ENCODE data around the gene NAALADL2. TPM values are rescaled to one million over a fixed set of nuclear protein-coding genes. Genes with fewer than 3 reads are reported as not detected.

The NAALADL2 gene
- total RNA-seq, 1 donor from 2014 or later: 10.4 TPM

DNA sequence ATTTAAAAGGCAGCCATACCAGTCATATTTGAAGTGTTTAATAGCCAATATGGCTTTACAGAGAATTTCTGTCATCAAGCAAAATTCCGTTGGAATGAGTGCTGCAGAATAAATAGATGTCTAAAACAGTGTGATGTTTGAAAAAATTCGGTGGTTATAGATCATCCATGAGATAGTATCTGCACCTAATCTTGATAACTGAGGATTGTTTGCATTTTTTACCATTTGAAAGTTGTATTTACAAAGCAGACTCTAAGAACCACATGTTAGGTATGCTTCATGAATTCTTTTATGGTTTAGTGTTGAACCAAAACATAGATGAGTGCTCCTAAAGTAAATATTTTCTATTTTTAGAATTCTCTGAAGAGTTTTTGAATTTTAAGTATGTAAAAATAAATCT, 476.1 kb downstream of the NAALADL2 start:
- Mint-ChIP-seq H3K36me3 (ENCODE audit: insufficient read depth) (no peaks in the 10 kb centered on the region), H3K4me1 (ENCODE audit: low read depth) (peaks cover 12% of the 10 kb centered on the region), H3K27me3 (no peaks in the 10 kb centered on the region), H3K9me3 (ENCODE audit: low read depth) (peaks cover 18% of the 10 kb centered on the region), H3K4me3 (ENCODE audit: low read depth) (no peak overlapping the region), H3K27ac (no peak overlapping the region)
- no peak for TF ChIP-seq CTCF (IDR thresholded peaks at IDR 0.05; ENCODE audit: unreplicated experiment)
- DNase-seq (ENCODE audit: low spot score, unreplicated experiment): no peak

DNA sequence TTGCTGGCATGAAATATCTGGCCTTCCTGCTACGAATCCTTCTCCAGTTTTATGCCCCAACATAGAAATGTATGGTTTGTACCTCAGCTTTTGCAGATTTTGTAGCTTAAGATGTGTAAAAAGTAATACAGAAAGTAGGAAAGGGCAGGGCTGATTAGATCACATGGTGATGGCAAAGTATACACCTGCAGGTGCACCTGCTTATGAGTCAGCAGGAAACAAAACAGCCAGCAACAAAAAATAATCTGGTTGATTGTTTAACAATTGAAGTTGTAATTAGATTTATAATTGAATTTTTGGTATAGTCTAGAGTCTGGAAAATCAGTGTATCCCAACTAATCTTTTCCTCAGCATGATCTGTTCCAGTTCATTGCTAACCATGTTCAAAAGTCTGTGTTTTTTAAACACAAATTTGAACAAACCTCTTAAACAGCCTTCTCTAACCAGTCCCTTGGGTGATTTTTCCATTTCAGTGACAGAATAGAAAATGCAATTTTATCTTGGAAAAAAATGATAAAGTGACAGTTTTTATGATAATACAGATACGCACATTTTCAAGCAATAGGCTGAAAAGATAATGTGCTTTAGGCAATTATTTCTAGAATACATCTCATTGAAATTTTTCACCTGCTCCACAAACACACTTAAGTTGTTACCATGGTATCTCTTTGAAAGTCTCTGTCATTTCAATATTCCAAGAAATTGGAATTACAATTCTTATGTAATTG, 477.4 kb downstream of the NAALADL2 start:
- Mint-ChIP-seq H3K27ac (no peak overlapping the region), H3K27me3 (no peaks in the 10 kb centered on the region), H3K4me3 (ENCODE audit: low read depth) (no peak overlapping the region), H3K9me3 (ENCODE audit: low read depth) (peaks cover 7% of the 10 kb centered on the region), H3K4me1 (ENCODE audit: low read depth) (peaks cover 12% of the 10 kb centered on the region), H3K36me3 (ENCODE audit: insufficient read depth) (no peaks in the 10 kb centered on the region)
- no peak for TF ChIP-seq CTCF (IDR thresholded peaks at IDR 0.05; ENCODE audit: unreplicated experiment)
- no peak for DNase-seq (ENCODE audit: low spot score, unreplicated experiment)

DNA sequence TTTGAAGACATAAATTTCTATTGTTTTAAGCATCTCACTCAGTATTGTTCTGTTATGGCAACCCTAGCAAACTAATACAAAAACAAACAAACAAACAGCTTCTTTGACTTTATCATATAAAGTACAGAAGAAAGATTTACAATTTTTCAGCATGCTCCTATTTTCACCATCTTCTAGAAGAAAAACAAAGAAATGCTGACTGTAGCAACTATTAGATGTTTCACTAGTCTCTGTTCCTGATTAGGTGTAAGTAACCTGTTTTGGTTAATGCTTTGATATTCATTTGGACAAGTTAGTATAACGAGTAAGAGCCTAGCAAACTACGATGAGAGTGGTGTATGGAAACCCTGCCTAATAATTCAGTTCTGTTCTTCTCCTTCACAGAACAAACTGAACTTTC, 478.5 kb downstream of the NAALADL2 start:
- Mint-ChIP-seq H3K4me3 (ENCODE audit: low read depth) (no peak overlapping the region), H3K36me3 (ENCODE audit: insufficient read depth) (no peaks in the 10 kb centered on the region), H3K4me1 (ENCODE audit: low read depth) (peaks cover 12% of the 10 kb centered on the region), H3K9me3 (ENCODE audit: low read depth) (peaks cover 4% of the 10 kb centered on the region), H3K27ac (no peak overlapping the region), H3K27me3 (no peaks in the 10 kb centered on the region)
- no peak for DNase-seq (ENCODE audit: low spot score, unreplicated experiment)
- TF ChIP-seq CTCF (IDR thresholded peaks at IDR 0.05; ENCODE audit: unreplicated experiment): no peak

DNA sequence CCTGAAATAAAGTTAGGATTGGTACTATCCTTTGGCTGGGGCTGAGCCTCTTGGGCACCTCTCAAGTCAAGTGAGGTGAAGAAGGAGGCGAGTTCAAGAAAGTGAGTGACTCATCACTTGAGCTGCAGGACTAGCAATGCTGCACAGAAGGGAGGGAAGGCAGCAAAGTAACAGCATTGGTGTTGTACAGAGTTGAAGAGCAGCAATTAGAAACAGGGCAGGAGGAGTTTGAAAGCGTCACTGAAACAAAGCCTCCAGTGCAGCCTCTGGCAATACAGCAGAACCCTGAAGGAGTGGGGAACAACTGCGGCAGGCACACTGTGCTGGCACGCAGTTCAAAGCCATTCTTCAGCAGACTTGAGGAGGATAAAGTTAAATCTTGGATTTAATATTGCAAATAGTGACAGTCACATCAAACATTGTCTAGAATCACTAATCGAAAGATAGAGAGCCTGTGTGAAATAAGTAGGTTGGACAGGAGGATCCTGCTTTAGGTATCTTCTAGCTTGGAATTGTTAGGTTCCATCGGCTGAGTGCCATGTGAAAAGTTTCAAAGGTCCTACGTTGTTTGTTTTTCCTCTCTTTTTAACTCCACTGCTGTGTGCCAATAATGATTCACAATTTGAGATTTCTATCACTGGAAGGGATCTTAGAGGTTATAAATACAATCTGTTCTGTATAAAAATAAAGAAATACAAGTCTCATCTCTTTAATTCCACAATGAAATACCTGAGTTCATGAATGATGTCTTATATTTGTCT, 479.8 kb downstream of the NAALADL2 start:
- H3K9me3 Mint-ChIP-seq (ENCODE audit: low read depth): no peaks in the 10 kb centered on the region
- no peaks in the 10 kb centered on the region for H3K36me3 Mint-ChIP-seq (ENCODE audit: insufficient read depth)
- peak overlapping the region; percentile 39 for H3K27ac Mint-ChIP-seq
- H3K27me3 Mint-ChIP-seq: no peaks in the 10 kb centered on the region
- H3K4me3 Mint-ChIP-seq (ENCODE audit: low read depth): no peak overlapping the region
- no peak for TF ChIP-seq CTCF (IDR thresholded peaks at IDR 0.05; ENCODE audit: unreplicated experiment)
- peaks cover 12% of the 10 kb centered on the region for H3K4me1 Mint-ChIP-seq (ENCODE audit: low read depth)
- DNase-seq (ENCODE audit: low spot score, unreplicated experiment): no peak

GRCh38 chr3:175340338-175341015, 481.3 kb downstream of the NAALADL2 start:
- Mint-ChIP-seq H3K36me3 (ENCODE audit: insufficient read depth) (no peaks in the 10 kb centered on the region), H3K27ac (no peak overlapping the region), H3K27me3 (no peaks in the 10 kb centered on the region), H3K4me3 (ENCODE audit: low read depth) (no peak overlapping the region), H3K4me1 (ENCODE audit: low read depth) (peaks cover 12% of the 10 kb centered on the region), H3K9me3 (ENCODE audit: low read depth) (no peaks in the 10 kb centered on the region)
- no peak for DNase-seq (ENCODE audit: low spot score, unreplicated experiment)
- no peak for TF ChIP-seq CTCF (IDR thresholded peaks at IDR 0.05; ENCODE audit: unreplicated experiment)
